Nephron (organoid): ENCODE results near the gene ASB9.

Experiments used
- H3K27ac Mint-ChIP-seq, 3 experiments: 2 replicates each; pipeline ENCODE4 v1.8.0; 2020; ENCODE audit warnings: mixed read lengths in 3 of 3, mild to moderate bottlenecking in 2 of 3, moderate library complexity in 1 of 3
- H3K27me3 Mint-ChIP-seq: 2 replicates; pipeline ENCODE4 v1.8.0; 2021; ENCODE audit warnings: low read depth, mild to moderate bottlenecking, moderate library complexity, mixed read lengths
- H3K36me3 Mint-ChIP-seq: 2 replicates; pipeline ENCODE4 v1.8.0; 2020; ENCODE audit warnings: low read depth, mixed read lengths
- H3K4me1 Mint-ChIP-seq: 2 replicates; pipeline ENCODE4 v1.8.0; 2020; ENCODE audit warnings: mixed read lengths
- H3K4me3 Mint-ChIP-seq, 3 experiments: 2 replicates each; pipeline ENCODE4 v1.8.0; 2020; ENCODE audit warnings: mild to moderate bottlenecking in 3 of 3, mixed read lengths in 3 of 3, moderate library complexity in 2 of 3
- H3K9me3 Mint-ChIP-seq: 2 replicates; pipeline ENCODE4 v1.8.0; 2020; ENCODE audit warnings: mixed read lengths
- TF ChIP-seq, protein P1 (sequence below), 3 experiments: fragments of 200-600 bp; sonication (generic); IDR thresholded peaks; one replicate each; pipeline ENCODE4 v1.5.0; 2021; ENCODE audit warnings: antibody characterized with exemption in 3 of 3; ENCODE audit not compliant: unreplicated experiment in 3 of 3

ASB9 gene

DNA sequence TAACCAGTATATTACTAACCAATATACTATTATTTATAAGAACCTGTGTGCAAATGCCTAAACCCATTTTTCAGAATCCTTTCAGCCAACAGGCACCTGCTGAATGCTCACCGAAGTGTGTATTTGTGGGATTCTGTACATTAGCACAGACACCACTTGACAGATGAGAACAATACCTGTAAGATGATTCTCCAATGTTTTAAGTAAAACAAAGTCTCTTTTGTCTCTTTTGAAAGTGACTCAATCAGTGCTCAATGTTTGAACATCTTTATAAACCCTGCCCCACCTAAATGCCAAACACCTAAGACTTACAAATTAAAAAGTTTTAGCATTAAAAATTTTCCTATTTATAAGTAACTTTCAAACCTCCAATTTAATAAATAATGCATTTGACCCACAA is 763 bp downstream of the ASB9 start:
- Mint-ChIP-seq H3K9me3 (peaks cover 3% of the 10 kb centered on the region), H3K36me3 (no peaks in the 10 kb centered on the region), H3K27ac (peak overlapping the region; percentile 68 to 93 (median 78)), H3K4me3 (no peak overlapping the region), H3K27me3 (no peaks in the 10 kb centered on the region), H3K4me1 (peaks cover 11% of the 10 kb centered on the region)
- TF ChIP-seq, protein P1, sequence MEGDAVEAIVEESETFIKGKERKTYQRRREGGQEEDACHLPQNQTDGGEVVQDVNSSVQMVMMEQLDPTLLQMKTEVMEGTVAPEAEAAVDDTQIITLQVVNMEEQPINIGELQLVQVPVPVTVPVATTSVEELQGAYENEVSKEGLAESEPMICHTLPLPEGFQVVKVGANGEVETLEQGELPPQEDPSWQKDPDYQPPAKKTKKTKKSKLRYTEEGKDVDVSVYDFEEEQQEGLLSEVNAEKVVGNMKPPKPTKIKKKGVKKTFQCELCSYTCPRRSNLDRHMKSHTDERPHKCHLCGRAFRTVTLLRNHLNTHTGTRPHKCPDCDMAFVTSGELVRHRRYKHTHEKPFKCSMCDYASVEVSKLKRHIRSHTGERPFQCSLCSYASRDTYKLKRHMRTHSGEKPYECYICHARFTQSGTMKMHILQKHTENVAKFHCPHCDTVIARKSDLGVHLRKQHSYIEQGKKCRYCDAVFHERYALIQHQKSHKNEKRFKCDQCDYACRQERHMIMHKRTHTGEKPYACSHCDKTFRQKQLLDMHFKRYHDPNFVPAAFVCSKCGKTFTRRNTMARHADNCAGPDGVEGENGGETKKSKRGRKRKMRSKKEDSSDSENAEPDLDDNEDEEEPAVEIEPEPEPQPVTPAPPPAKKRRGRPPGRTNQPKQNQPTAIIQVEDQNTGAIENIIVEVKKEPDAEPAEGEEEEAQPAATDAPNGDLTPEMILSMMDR (IDR thresholded peaks at IDR 0.05; ENCODE audit: unreplicated experiment in 3 of 3) = no peak

DNA sequence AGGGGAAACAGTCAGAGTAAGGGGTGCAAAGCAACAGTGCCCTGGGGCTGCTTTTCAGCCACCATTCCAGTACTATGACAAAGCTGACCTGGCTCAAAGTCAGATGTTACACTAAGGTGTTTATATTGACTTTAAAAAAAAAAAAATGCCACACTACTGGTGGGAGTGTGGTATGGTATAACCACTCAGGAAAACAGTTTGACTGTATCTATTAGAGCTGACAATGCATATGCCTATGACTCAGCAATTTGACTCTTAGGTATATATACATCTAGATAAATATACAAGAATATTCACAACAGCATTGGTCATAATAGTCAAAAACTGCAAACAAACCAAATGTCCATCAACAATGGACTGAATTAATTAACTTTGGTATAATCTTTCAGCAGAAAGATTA is 15.0 kb downstream of the ASB9 start:
- H3K27ac Mint-ChIP-seq = no peak overlapping the region
- H3K9me3 Mint-ChIP-seq = no peaks in the 10 kb centered on the region
- H3K4me1 Mint-ChIP-seq = no peaks in the 10 kb centered on the region
- H3K36me3 Mint-ChIP-seq = no peaks in the 10 kb centered on the region
- TF ChIP-seq, protein P1 (IDR thresholded peaks at IDR 0.05; ENCODE audit: unreplicated experiment in 3 of 3) = no peak
- H3K27me3 Mint-ChIP-seq = no peaks in the 10 kb centered on the region
- no peak overlapping the region for H3K4me3 Mint-ChIP-seq

- Mint-ChIP-seq H3K4me3 (no peak overlapping the region), H3K4me1 (no peaks in the 10 kb centered on the region), H3K9me3 (no peaks in the 10 kb centered on the region), H3K27me3 (no peaks in the 10 kb centered on the region), H3K27ac (peak overlapping the region in 1 of 3 experiments; percentile 15), H3K36me3 (no peaks in the 10 kb centered on the region)
- TF ChIP-seq, protein P1 (IDR thresholded peaks at IDR 0.05; ENCODE audit: unreplicated experiment in 3 of 3) = no peak
Measured at GRCh38 chrX:15245896-15246295, 24.0 kb downstream of the ASB9 start.

GRCh38 chrX:15244421-15244820 is 25.5 kb downstream of the ASB9 start:
- no peak overlapping the region for H3K27ac Mint-ChIP-seq
- no peak overlapping the region for H3K4me3 Mint-ChIP-seq
- H3K9me3 Mint-ChIP-seq = no peaks in the 10 kb centered on the region
- TF ChIP-seq, protein P1 (IDR thresholded peaks at IDR 0.05; ENCODE audit: unreplicated experiment in 3 of 3) = no peak
- H3K27me3 Mint-ChIP-seq = no peaks in the 10 kb centered on the region
- H3K36me3 Mint-ChIP-seq = no peaks in the 10 kb centered on the region
- no peaks in the 10 kb centered on the region for H3K4me1 Mint-ChIP-seq

DNA sequence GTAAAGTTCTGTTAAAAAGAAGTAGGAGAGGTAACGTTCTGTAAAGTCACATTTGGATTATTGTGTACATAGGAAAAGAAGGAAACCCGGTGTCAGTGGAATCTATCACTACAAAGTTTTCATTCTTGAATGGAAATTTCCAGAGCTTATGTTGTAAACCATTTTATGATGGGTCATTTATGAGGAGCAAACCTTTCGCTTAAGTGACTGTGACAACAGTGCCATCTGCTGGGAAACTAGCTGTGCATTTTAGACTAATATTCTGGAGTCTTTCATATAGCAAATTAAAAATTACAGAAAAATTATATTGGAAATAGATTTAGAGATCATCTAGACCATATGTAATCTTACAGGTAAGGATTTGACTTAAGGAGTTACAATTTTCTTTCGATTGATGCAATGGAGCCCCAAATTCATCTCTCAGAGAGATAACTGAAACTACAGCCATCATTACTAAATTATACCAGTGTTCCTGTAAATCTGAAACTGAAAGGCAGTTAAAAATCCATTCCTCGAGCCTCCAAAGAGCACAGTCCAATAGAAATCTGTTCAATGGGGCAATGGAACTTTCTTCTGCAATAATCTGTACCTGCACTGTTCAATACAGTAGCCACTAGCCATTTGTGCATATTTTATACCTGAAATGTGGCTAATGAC is 26.9 kb downstream of the ASB9 start:
- H3K9me3 Mint-ChIP-seq = no peaks in the 10 kb centered on the region
- no peaks in the 10 kb centered on the region for H3K4me1 Mint-ChIP-seq
- H3K4me3 Mint-ChIP-seq = no peak overlapping the region
- TF ChIP-seq, protein P1 (IDR thresholded peaks at IDR 0.05; ENCODE audit: unreplicated experiment in 3 of 3) = peak; percentile 53 to 59 (median 58)
- H3K36me3 Mint-ChIP-seq = no peaks in the 10 kb centered on the region
- H3K27me3 Mint-ChIP-seq = no peaks in the 10 kb centered on the region
- no peak overlapping the region for H3K27ac Mint-ChIP-seq

GRCh38 chrX:15241301-15241700 is 28.6 kb downstream of the ASB9 start:
- Mint-ChIP-seq H3K36me3 (no peaks in the 10 kb centered on the region), H3K4me1 (no peaks in the 10 kb centered on the region), H3K9me3 (no peaks in the 10 kb centered on the region), H3K4me3 (no peak overlapping the region), H3K27ac (no peak overlapping the region), H3K27me3 (no peaks in the 10 kb centered on the region)
- TF ChIP-seq, protein P1 (IDR thresholded peaks at IDR 0.05; ENCODE audit: unreplicated experiment in 3 of 3) = no peak
